ENCODE measurements around the gene RAMACL.

- TF ChIP-seq CTCF (conservative IDR thresholded peaks at IDR 0.05; ENCODE audit: low read depth, low read length) (no peak), EZH2 (IDR thresholded peaks at IDR 0.05; ENCODE audit: borderline replicate concordance, low read depth, low read length, poor library complexity, severe bottlenecking) (no peak)
These were observed 8.7 kb upstream of the RAMACL start for GRCh38 chr6:166595061-166595780.

Data from A673 (cell line).